T-helper 17 cell (primary cell): Measurements from ENCODE around the gene TRIL. TPM values are rescaled to one million over a fixed set of nuclear protein-coding genes. Genes with fewer than 3 reads are reported as not detected.

Experiments
- ATAC-seq: fragments of 150-1000 bp; cut with Tn5 transposase; 2 replicates; pipeline ENCODE4 v1.10.0; 2021; ENCODE audit warnings: mild to moderate bottlenecking, moderate library complexity
- DNase-seq, 3 donors: peaks; one replicate each; pipeline versions ENCODE4 v3.0.0 to v3.0.0-alpha.2; 2020 to 2021
- H3K9me3 ChIP-seq: one replicate; pipeline ENCODE4 v1.7.0; 2013; ENCODE audit warnings: low read length, mild to moderate bottlenecking; ENCODE audit not compliant: control insufficient read depth, poor library complexity, severe bottlenecking
- H3K27ac Mint-ChIP-seq: one replicate; pipeline ENCODE4 v1.8.0; 2022; ENCODE audit warnings: mild to moderate bottlenecking, moderate library complexity, mixed read lengths
- H3K27me3 Mint-ChIP-seq: one replicate; pipeline ENCODE4 v1.8.0; 2022; ENCODE audit warnings: mixed read lengths
- H3K36me3 Mint-ChIP-seq: one replicate; pipeline ENCODE4 v1.8.0; 2022; ENCODE audit warnings: low read depth, mixed read lengths
- H3K4me1 Mint-ChIP-seq: one replicate; pipeline ENCODE4 v1.8.0; 2022; ENCODE audit warnings: mild to moderate bottlenecking, mixed read lengths
- H3K4me3 Mint-ChIP-seq: one replicate; pipeline ENCODE4 v1.8.0; 2022; ENCODE audit warnings: mild to moderate bottlenecking, moderate library complexity, mixed read lengths
- total RNA-seq, 4 donors: library from RNA in 2 of 4; stranded (reverse) in 2 of 4; gene quantifications; one replicate each; pipeline ENCODE4 v1.2.3 and lab custom pipeline; 2022 to 2026

Gene TRIL
- total RNA-seq (not detected), total RNA-seq (lab: John Stamatoyannopoulos, UW) (0 to 0.12 reads per million in 2 donors)

- no peak within 1 kb of the TSS for H3K4me3 Mint-ChIP-seq
- DNase-seq (no peak), ATAC-seq (no peak)
- no peak within 1 kb of the TSS for H3K27ac Mint-ChIP-seq
- peaks cover 68% of the 10 kb centered on the region for H3K27me3 Mint-ChIP-seq
- peaks cover 5% of the 10 kb centered on the region for H3K4me1 Mint-ChIP-seq
- H3K9me3 ChIP-seq = no peaks in the 10 kb centered on the region
- H3K36me3 Mint-ChIP-seq = peaks cover 4% of the 10 kb centered on the region
Observed at GRCh38 chr7:28958235-28958979, at the start of gene TRIL. Gene TRIL, minus strand, starts transcription at chr7:28958330. Its CDS starts 284 bp downstream, at chr7:28958046.

GRCh38 chr7:29007127-29007526 is 49.0 kb upstream of the TRIL start:
- Mint-ChIP-seq H3K4me1 (no peaks in the 10 kb centered on the region), H3K27me3 (no peaks in the 10 kb centered on the region)

GRCh38 chr7:29005829-29006228 is 47.7 kb upstream of the TRIL start:
- H3K27ac Mint-ChIP-seq = no peak overlapping the region
- H3K4me3 Mint-ChIP-seq = no peak overlapping the region
- H3K27me3 Mint-ChIP-seq = no peaks in the 10 kb centered on the region
- H3K4me1 Mint-ChIP-seq = no peaks in the 10 kb centered on the region
- no peak for ATAC-seq
- no peak for DNase-seq
- H3K9me3 ChIP-seq = no peaks in the 10 kb centered on the region
- no peaks in the 10 kb centered on the region for H3K36me3 Mint-ChIP-seq

More at GRCh38 chr7:29007127-29007526, 49.0 kb upstream of the TRIL start:
- Mint-ChIP-seq H3K4me3 (no peak overlapping the region), H3K36me3 (no peaks in the 10 kb centered on the region), H3K27ac (no peak overlapping the region)
- H3K9me3 ChIP-seq = no peaks in the 10 kb centered on the region
- no peak for ATAC-seq
- no peak for DNase-seq

GRCh38 chr7:29005406-29005805 is 47.3 kb upstream of the TRIL start:
- Mint-ChIP-seq H3K36me3 (no peaks in the 10 kb centered on the region), H3K27me3 (no peaks in the 10 kb centered on the region), H3K27ac (no peak overlapping the region), H3K4me1 (no peaks in the 10 kb centered on the region), H3K4me3 (no peak overlapping the region)
- ATAC-seq (no peak), DNase-seq (no peak)
- no peaks in the 10 kb centered on the region for H3K9me3 ChIP-seq

- H3K9me3 ChIP-seq = no peaks in the 10 kb centered on the region
- ATAC-seq (no peak), DNase-seq (no peak)
- H3K36me3 Mint-ChIP-seq = no peaks in the 10 kb centered on the region
- H3K27ac Mint-ChIP-seq = no peak overlapping the region
- no peaks in the 10 kb centered on the region for H3K27me3 Mint-ChIP-seq
- no peaks in the 10 kb centered on the region for H3K4me1 Mint-ChIP-seq
- H3K4me3 Mint-ChIP-seq = no peak overlapping the region
Observed at GRCh38 chr7:29003703-29004102, 45.6 kb upstream of the TRIL start.

- Mint-ChIP-seq H3K27me3 (no peaks in the 10 kb centered on the region), H3K36me3 (no peaks in the 10 kb centered on the region), H3K4me1 (no peaks in the 10 kb centered on the region), H3K27ac (no peak overlapping the region), H3K4me3 (no peak overlapping the region)
- DNase-seq (no peak), ATAC-seq (no peak)
- no peaks in the 10 kb centered on the region for H3K9me3 ChIP-seq
Observed at GRCh38 chr7:29000717-29001076, 42.6 kb upstream of the TRIL start.

- Mint-ChIP-seq H3K36me3 (no peaks in the 10 kb centered on the region), H3K27me3 (no peaks in the 10 kb centered on the region), H3K4me1 (no peaks in the 10 kb centered on the region), H3K4me3 (no peak overlapping the region), H3K27ac (no peak overlapping the region)
- ATAC-seq (no peak), DNase-seq (no peak)
- no peaks in the 10 kb centered on the region for H3K9me3 ChIP-seq
Observed at GRCh38 chr7:28999895-29000716, 42.0 kb upstream of the TRIL start.

- no peak for DNase-seq
- Mint-ChIP-seq H3K36me3 (no peaks in the 10 kb centered on the region), H3K27me3 (no peaks in the 10 kb centered on the region), H3K4me1 (no peaks in the 10 kb centered on the region), H3K4me3 (no peak overlapping the region), H3K27ac (no peak overlapping the region)
- no peaks in the 10 kb centered on the region for H3K9me3 ChIP-seq
- ATAC-seq = no peak
Observed at GRCh38 chr7:28999427-28999826, 41.3 kb upstream of the TRIL start.

- ATAC-seq = no peak
- Mint-ChIP-seq H3K4me3 (no peak overlapping the region), H3K4me1 (no peaks in the 10 kb centered on the region), H3K27me3 (no peaks in the 10 kb centered on the region), H3K27ac (no peak overlapping the region), H3K36me3 (no peaks in the 10 kb centered on the region)
- H3K9me3 ChIP-seq = no peaks in the 10 kb centered on the region
- no peak for DNase-seq
Observed at GRCh38 chr7:28998105-28998504, 40.0 kb upstream of the TRIL start.

- no peak for ATAC-seq
- no peaks in the 10 kb centered on the region for H3K9me3 ChIP-seq
- H3K27me3 Mint-ChIP-seq = no peaks in the 10 kb centered on the region
- no peaks in the 10 kb centered on the region for H3K4me1 Mint-ChIP-seq
- H3K27ac Mint-ChIP-seq = no peak overlapping the region
- no peak for DNase-seq
- H3K36me3 Mint-ChIP-seq = no peaks in the 10 kb centered on the region
- no peak overlapping the region for H3K4me3 Mint-ChIP-seq
Observed at GRCh38 chr7:28996836-28997235, 38.7 kb upstream of the TRIL start.

GRCh38 chr7:28993371-28993770 is 35.2 kb upstream of the TRIL start:
- no peaks in the 10 kb centered on the region for H3K9me3 ChIP-seq
- Mint-ChIP-seq H3K27me3 (peaks cover 5% of the 10 kb centered on the region), H3K4me3 (no peak overlapping the region), H3K36me3 (no peaks in the 10 kb centered on the region), H3K27ac (no peak overlapping the region), H3K4me1 (no peaks in the 10 kb centered on the region)
- ATAC-seq (no peak), DNase-seq (no peak)

GRCh38 chr7:28992798-28993197 is 34.7 kb upstream of the TRIL start:
- no peak for ATAC-seq
- DNase-seq = no peak
- no peaks in the 10 kb centered on the region for H3K9me3 ChIP-seq
- H3K36me3 Mint-ChIP-seq = no peaks in the 10 kb centered on the region
- H3K27ac Mint-ChIP-seq = no peak overlapping the region
- H3K27me3 Mint-ChIP-seq = peaks cover 5% of the 10 kb centered on the region
- no peak overlapping the region for H3K4me3 Mint-ChIP-seq
- no peaks in the 10 kb centered on the region for H3K4me1 Mint-ChIP-seq

- peaks cover 5% of the 10 kb centered on the region for H3K27me3 Mint-ChIP-seq
- DNase-seq (no peak), ATAC-seq (no peak)
- no peak overlapping the region for H3K27ac Mint-ChIP-seq
- H3K4me1 Mint-ChIP-seq = no peaks in the 10 kb centered on the region
- H3K4me3 Mint-ChIP-seq = no peak overlapping the region
- no peaks in the 10 kb centered on the region for H3K9me3 ChIP-seq
- no peaks in the 10 kb centered on the region for H3K36me3 Mint-ChIP-seq
Observed at GRCh38 chr7:28990200-28990960, 32.2 kb upstream of the TRIL start.
